ENCODE data around the gene ELL2. TPM values are rescaled to one million over a fixed set of nuclear protein-coding genes. Genes with fewer than 3 reads are reported as not detected.

Gene ELL2
- total RNA-seq, 1 donor from 2014 or later, result 118 TPM

- H3K4me2 ChIP-seq (ENCODE audit: low read length), result no peak overlapping the region
- no peaks in the 10 kb centered on the region for H3K79me2 ChIP-seq (ENCODE audit: insufficient read depth, low read length)
- no peaks in the 10 kb centered on the region for H3K27me3 ChIP-seq (ENCODE audit: insufficient read depth, low read length)
- Mint-ChIP-seq H3K4me3 (ENCODE audit: unreplicated experiment) (no peak overlapping the region), H3K36me3 (ENCODE audit: low read depth, unreplicated experiment) (no peaks in the 10 kb centered on the region), H3K4me1 (ENCODE audit: low read depth, unreplicated experiment) (peaks cover 10% of the 10 kb centered on the region), H3K27me3 (ENCODE audit: low read depth, unreplicated experiment) (peaks cover 6% of the 10 kb centered on the region), H3K27ac (ENCODE audit: unreplicated experiment) (no peak overlapping the region), H3K9me3 (ENCODE audit: unreplicated experiment) (peaks cover 5% of the 10 kb centered on the region)
- peaks cover 10% of the 10 kb centered on the region for H3K4me1 ChIP-seq (ENCODE audit: insufficient read depth, low read length)
- no peak overlapping the region for H2AFZ ChIP-seq (ENCODE audit: low read depth, low read length)
- no peak overlapping the region for H3K4me3 ChIP-seq (ENCODE audit: insufficient read depth, low read depth, low read length)
- TF ChIP-seq EZH2 (IDR thresholded peaks at IDR 0.05; ENCODE audit: insufficient read depth, low read length), result no peak
- TF ChIP-seq CTCF (IDR thresholded peaks at IDR 0.05; ENCODE audit: insufficient read depth, low read depth, low read length), result no peak
- DNase-seq (ENCODE audit: low read depth) (no peak), FAIRE-seq (no peak)
- H4K20me1 ChIP-seq (ENCODE audit: insufficient read depth, low read length), result no peaks in the 10 kb centered on the region
- no peaks in the 10 kb centered on the region for H3K36me3 ChIP-seq (ENCODE audit: insufficient read depth, low read length)
- no peak overlapping the region for H3K27ac ChIP-seq (ENCODE audit: low read depth, low read length)
- no peak overlapping the region for H3K9ac ChIP-seq (ENCODE audit: low read length)
- H3K9me3 ChIP-seq (ENCODE audit: insufficient read depth, low read depth, low read length), result no peaks in the 10 kb centered on the region
Observed at GRCh38 chr5:95839658-95840057, 122.0 kb downstream of the ELL2 start.

- Histone ChIP-seq H3K27me3 (ENCODE audit: insufficient read depth, low read length) (no peaks in the 10 kb centered on the region), H3K9ac (ENCODE audit: low read length) (no peak overlapping the region), H2AFZ (ENCODE audit: low read depth, low read length) (no peak overlapping the region), H3K4me1 (ENCODE audit: insufficient read depth, low read length) (peaks cover 10% of the 10 kb centered on the region), H3K9me3 (ENCODE audit: insufficient read depth, low read depth, low read length) (no peaks in the 10 kb centered on the region), H4K20me1 (ENCODE audit: insufficient read depth, low read length) (no peaks in the 10 kb centered on the region), H3K4me2 (ENCODE audit: low read length) (no peak overlapping the region), H3K4me3 (ENCODE audit: insufficient read depth, low read depth, low read length) (no peak overlapping the region), H3K27ac (ENCODE audit: low read depth, low read length) (no peak overlapping the region), H3K79me2 (ENCODE audit: insufficient read depth, low read length) (no peaks in the 10 kb centered on the region), H3K36me3 (ENCODE audit: insufficient read depth, low read length) (no peaks in the 10 kb centered on the region)
- Mint-ChIP-seq H3K36me3 (ENCODE audit: low read depth, unreplicated experiment) (no peaks in the 10 kb centered on the region), H3K27me3 (ENCODE audit: low read depth, unreplicated experiment) (peaks cover 2% of the 10 kb centered on the region), H3K9me3 (ENCODE audit: unreplicated experiment) (peaks cover 5% of the 10 kb centered on the region), H3K4me3 (ENCODE audit: unreplicated experiment) (no peak overlapping the region), H3K4me1 (ENCODE audit: low read depth, unreplicated experiment) (peaks cover 10% of the 10 kb centered on the region), H3K27ac (ENCODE audit: unreplicated experiment) (no peak overlapping the region)
- FAIRE-seq (no peak), DNase-seq (ENCODE audit: low read depth) (no peak)
- TF ChIP-seq CTCF (IDR thresholded peaks at IDR 0.05; ENCODE audit: insufficient read depth, low read depth, low read length) (no peak), EZH2 (IDR thresholded peaks at IDR 0.05; ENCODE audit: insufficient read depth, low read length) (no peak)
Observed at GRCh38 chr5:95838556-95838955, 123.1 kb downstream of the ELL2 start.

- H3K9me3 ChIP-seq (ENCODE audit: insufficient read depth, low read depth, low read length), result no peaks in the 10 kb centered on the region
- FAIRE-seq, result no peak
- H3K79me2 ChIP-seq (ENCODE audit: insufficient read depth, low read length), result no peaks in the 10 kb centered on the region
- Mint-ChIP-seq H3K9me3 (ENCODE audit: unreplicated experiment) (peaks cover 5% of the 10 kb centered on the region), H3K36me3 (ENCODE audit: low read depth, unreplicated experiment) (no peaks in the 10 kb centered on the region), H3K4me3 (ENCODE audit: unreplicated experiment) (no peak overlapping the region), H3K27me3 (ENCODE audit: low read depth, unreplicated experiment) (peaks cover 2% of the 10 kb centered on the region), H3K27ac (ENCODE audit: unreplicated experiment) (no peak overlapping the region), H3K4me1 (ENCODE audit: low read depth, unreplicated experiment) (peaks cover 8% of the 10 kb centered on the region)
- H3K36me3 ChIP-seq (ENCODE audit: insufficient read depth, low read length), result no peaks in the 10 kb centered on the region
- no peak for TF ChIP-seq CTCF (IDR thresholded peaks at IDR 0.05; ENCODE audit: insufficient read depth, low read depth, low read length)
- TF ChIP-seq EZH2 (IDR thresholded peaks at IDR 0.05; ENCODE audit: insufficient read depth, low read length), result no peak
- no peak overlapping the region for H3K9ac ChIP-seq (ENCODE audit: low read length)
- H3K27me3 ChIP-seq (ENCODE audit: insufficient read depth, low read length), result no peaks in the 10 kb centered on the region
- H3K4me2 ChIP-seq (ENCODE audit: low read length), result no peak overlapping the region
- peaks cover 7% of the 10 kb centered on the region for H3K4me1 ChIP-seq (ENCODE audit: insufficient read depth, low read length)
- no peak overlapping the region for H2AFZ ChIP-seq (ENCODE audit: low read depth, low read length)
- no peak overlapping the region for H3K4me3 ChIP-seq (ENCODE audit: insufficient read depth, low read depth, low read length)
- H4K20me1 ChIP-seq (ENCODE audit: insufficient read depth, low read length), result no peaks in the 10 kb centered on the region
- no peak for DNase-seq (ENCODE audit: low read depth)
- H3K27ac ChIP-seq (ENCODE audit: low read depth, low read length), result no peak overlapping the region
Observed at GRCh38 chr5:95838001-95838520, 123.6 kb downstream of the ELL2 start.

All from astrocyte (in vitro differentiated cells and primary cell).